Natural killer cell (primary cell): Measurements from ENCODE around the gene PFDN2. TPM values are rescaled to one million over a fixed set of nuclear protein-coding genes. Genes with fewer than 3 reads are reported as not detected.
A peak's percentile ranks its signal among the peaks of the same experiment; 100 is the strongest.

Source experiments
- ATAC-seq, 3 donors: fragments of 150-1000 bp in 2 of 3; fragments of 200-7000 bp in 1 of 3; cut with Tn5 transposase; 1 replicate in 1 of 3; 2 replicates in 2 of 3; pipeline ENCODE4 v1.10.0; 2021; ENCODE audit warnings: mild to moderate bottlenecking in 2 of 3, moderate library complexity in 2 of 3
- DNase-seq, 2 donors: peaks; one replicate each; pipeline versions ENCODE4 v3.0.0 to v3.0.0-alpha.2; 2013 to 2021; ENCODE audit warnings: mixed read lengths in 1 of 2
- H3K27ac ChIP-seq: one replicate; pipeline ENCODE4 v1.5.1; 2013; ENCODE audit warnings: mild to moderate bottlenecking, low read length
- H3K27me3 ChIP-seq: one replicate; pipeline ENCODE4 v1.6.1; 2013; ENCODE audit warnings: low read length; ENCODE audit not compliant: control insufficient read depth, insufficient read depth
- H3K36me3 ChIP-seq: one replicate; pipeline ENCODE4 v1.6.1; 2013; ENCODE audit warnings: low read length; ENCODE audit not compliant: control insufficient read depth, insufficient read depth
- H3K4me1 ChIP-seq: one replicate; pipeline ENCODE4 v1.6.1; 2013; ENCODE audit warnings: low read length; ENCODE audit not compliant: control insufficient read depth, insufficient read depth
- H3K4me3 ChIP-seq: one replicate; pipeline ENCODE4 v1.5.1; 2013; ENCODE audit warnings: low read length
- H3K9me3 ChIP-seq: one replicate; pipeline ENCODE4 v1.6.1; 2013; ENCODE audit warnings: low read length; ENCODE audit not compliant: control insufficient read depth, insufficient read depth
- H3K27ac Mint-ChIP-seq, 2 donors: one replicate each; pipeline ENCODE4 v1.8.0; 2022; ENCODE audit warnings: mild to moderate bottlenecking in 2 of 2, mixed read lengths in 2 of 2, moderate library complexity in 1 of 2
- H3K27me3 Mint-ChIP-seq, 2 donors: one replicate each; pipeline ENCODE4 v1.8.0; 2022; ENCODE audit warnings: low read depth in 2 of 2, mixed read lengths in 2 of 2
- H3K36me3 Mint-ChIP-seq: one replicate; pipeline ENCODE4 v1.8.0; 2022; ENCODE audit warnings: mixed read lengths
- H3K4me1 Mint-ChIP-seq, 2 donors: one replicate each; pipeline ENCODE4 v1.8.0; 2022; ENCODE audit warnings: mixed read lengths in 2 of 2
- H3K4me3 Mint-ChIP-seq: one replicate; pipeline ENCODE4 v1.8.0; 2022; ENCODE audit warnings: mild to moderate bottlenecking, moderate library complexity, mixed read lengths
- H3K9me3 Mint-ChIP-seq, 2 donors: one replicate each; pipeline ENCODE4 v1.8.0; 2022; ENCODE audit warnings: mixed read lengths in 2 of 2
- WGBS: methylation state at CpG from one replicate; pipeline ENCODE4 v1.1.7; 2013; ENCODE audit warnings: missing lambda C conversion rate; ENCODE audit not compliant: insufficient coverage; 5-methylcytosine and 5-hydroxymethylcytosine counted together
- intact Hi-C: fragments of 100-400 bp; cut with micrococcal nuclease; formaldehyde crosslinking; loops from one replicate; pipeline ENCODE4 v1.14.2; 2022
- total RNA-seq, 4 donors: library from RNA; stranded (reverse); fragments of 120-200 nt in 1 of 4; gene quantifications; one replicate each; pipeline versions ENCODE4 v1.2.3 to v1.2.4, GENCODE V29; 2013 to 2022
- TF ChIP-seq, protein P1 (sequence below): fragments of 200-600 bp; IDR thresholded peaks from one replicate; pipeline ENCODE4 v1.8.0; 2022; ENCODE audit warnings: antibody characterized with exemption

PFDN2 gene
- total RNA-seq, 3 donors from 2014 or later (not counting 1 experiment from before 2014, with no cell fraction given): 31.6 to 40.0 (median 35.0) TPM

DNA sequence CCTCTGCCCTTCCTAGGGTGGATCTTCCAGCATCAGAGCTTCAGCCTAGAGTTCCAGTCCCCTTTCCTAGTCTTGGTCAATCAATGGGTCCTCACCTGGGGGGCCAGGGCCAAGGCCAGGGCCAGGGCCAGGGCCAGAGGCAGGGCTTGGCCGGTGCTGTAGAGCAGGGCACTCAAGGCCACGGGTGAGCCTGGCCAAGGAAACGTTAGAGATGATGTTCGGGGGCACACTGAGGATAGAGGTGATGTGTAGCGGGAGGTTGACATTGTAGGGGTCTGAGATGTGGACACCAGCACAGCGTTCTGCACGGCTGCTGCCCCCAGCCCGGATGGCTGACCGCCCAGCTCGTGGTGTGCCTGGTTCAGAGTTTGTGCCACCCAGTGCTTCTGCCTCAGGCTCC lies 66.6 kb downstream of the PFDN2 start:
- no peaks in the 10 kb centered on the region for H3K9me3 ChIP-seq
- peaks cover 33% of the 10 kb centered on the region for H3K4me1 ChIP-seq
- 95% methylated on average over 10 of the region's 10 CpGs for WGBS
- H3K4me3 Mint-ChIP-seq: no peak overlapping the region
- peaks cover 15% of the 10 kb centered on the region for H3K36me3 Mint-ChIP-seq
- H3K27me3 ChIP-seq: no peaks in the 10 kb centered on the region
- TF ChIP-seq, protein P1, sequence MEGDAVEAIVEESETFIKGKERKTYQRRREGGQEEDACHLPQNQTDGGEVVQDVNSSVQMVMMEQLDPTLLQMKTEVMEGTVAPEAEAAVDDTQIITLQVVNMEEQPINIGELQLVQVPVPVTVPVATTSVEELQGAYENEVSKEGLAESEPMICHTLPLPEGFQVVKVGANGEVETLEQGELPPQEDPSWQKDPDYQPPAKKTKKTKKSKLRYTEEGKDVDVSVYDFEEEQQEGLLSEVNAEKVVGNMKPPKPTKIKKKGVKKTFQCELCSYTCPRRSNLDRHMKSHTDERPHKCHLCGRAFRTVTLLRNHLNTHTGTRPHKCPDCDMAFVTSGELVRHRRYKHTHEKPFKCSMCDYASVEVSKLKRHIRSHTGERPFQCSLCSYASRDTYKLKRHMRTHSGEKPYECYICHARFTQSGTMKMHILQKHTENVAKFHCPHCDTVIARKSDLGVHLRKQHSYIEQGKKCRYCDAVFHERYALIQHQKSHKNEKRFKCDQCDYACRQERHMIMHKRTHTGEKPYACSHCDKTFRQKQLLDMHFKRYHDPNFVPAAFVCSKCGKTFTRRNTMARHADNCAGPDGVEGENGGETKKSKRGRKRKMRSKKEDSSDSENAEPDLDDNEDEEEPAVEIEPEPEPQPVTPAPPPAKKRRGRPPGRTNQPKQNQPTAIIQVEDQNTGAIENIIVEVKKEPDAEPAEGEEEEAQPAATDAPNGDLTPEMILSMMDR: no peak
- H3K4me1 Mint-ChIP-seq: peaks cover 33 to 60% of the 10 kb centered on the region in 2 donors
- ATAC-seq (no peak), DNase-seq (no peak)
- no peak overlapping the region for H3K27ac ChIP-seq
- peaks cover 87% of the 10 kb centered on the region for H3K36me3 ChIP-seq
- intact Hi-C loops: no loop called here
- H3K27ac Mint-ChIP-seq: peak overlapping the region; percentile 69 to 71
- H3K4me3 ChIP-seq: no peak overlapping the region
- H3K9me3 Mint-ChIP-seq: no peaks in the 10 kb centered on the region
- H3K27me3 Mint-ChIP-seq: no peaks in the 10 kb centered on the region

Other genes with a start within 250 kb of the PFDN2 start
- not detected for gene ITLN1, start 232.9 kb downstream of the PFDN2 start, total RNA-seq
- gene ITLN2, start 163.2 kb downstream of the PFDN2 start, total RNA-seq: not detected
- gene F11R, start 96.9 kb downstream of the PFDN2 start, total RNA-seq: 10 to 100 TPM; 27.8 to 34.6 (median 30.2) TPM
- gene TSTD1, start 79.1 kb downstream of the PFDN2 start, total RNA-seq: 10 to 100 TPM; 31.8 to 36.3 (median 34.3) TPM
- 100 to 1,000 TPM; 113 to 121 (median 114) TPM for gene USF1, start 72.1 kb downstream of the PFDN2 start, total RNA-seq
- 100 to 1,000 TPM; 246 to 310 (median 272) TPM for gene ARHGAP30, start 48.1 kb downstream of the PFDN2 start, total RNA-seq
- gene NECTIN4, start 28.5 kb downstream of the PFDN2 start, total RNA-seq: under 1 TPM in 2 of 3 donors, not detected in 1; 0.07 to 0.09 TPM
- gene KLHDC9, start 19.7 kb downstream of the PFDN2 start, total RNA-seq: under 1 TPM in 2 of 3 donors, not detected in 1; 0.49 to 0.50 TPM
- gene NIT1, start 68 bp upstream of the PFDN2 start, total RNA-seq: 10 to 100 TPM; 26.5 to 31.7 (median 31.6) TPM
- gene DEDD, start 14.6 kb upstream of the PFDN2 start, total RNA-seq: 10 to 100 TPM; 40.6 to 44.0 (median 43.0) TPM
- gene UFC1, start 35.9 kb upstream of the PFDN2 start, total RNA-seq: 100 to 1,000 TPM; 109 to 155 (median 117) TPM
- gene USP21, start 41.5 kb upstream of the PFDN2 start, total RNA-seq: 10 to 100 TPM; 31.6 to 40.3 (median 35.3) TPM
- gene PPOX, start 48.4 kb upstream of the PFDN2 start, total RNA-seq: 10 to 100 TPM; 45.5 to 66.3 (median 57.4) TPM
- gene B4GALT3, start 59.5 kb upstream of the PFDN2 start, total RNA-seq: 10 to 100 TPM; 58.4 to 62.2 (median 59.4) TPM
- under 1 TPM; 0.14 to 0.20 (median 0.14) TPM for gene ADAMTS4, start 81.0 kb upstream of the PFDN2 start, total RNA-seq
- 10 to 100 TPM; 74.7 to 88.8 (median 84.7) TPM for gene NDUFS2, start 84.3 kb upstream of the PFDN2 start, total RNA-seq
- gene FCER1G, start 97.3 kb upstream of the PFDN2 start, total RNA-seq: 100 to 1,000 TPM; 226 to 281 (median 259) TPM
- not detected for gene APOA2, start 105.6 kb upstream of the PFDN2 start, total RNA-seq
- gene TOMM40L, start 108.0 kb upstream of the PFDN2 start, total RNA-seq: 10 to 100 TPM; 16.6 to 23.6 (median 22.8) TPM
- not detected for gene NR1I3, start 120.2 kb upstream of the PFDN2 start, total RNA-seq
- gene PCP4L1, start 140.7 kb upstream of the PFDN2 start, total RNA-seq: not detected
- 1 to 10 TPM; 4.6 to 9.0 (median 8.7) TPM for gene MPZ, start 191.9 kb upstream of the PFDN2 start, total RNA-seq
- gene SDHC, start 196.3 kb upstream of the PFDN2 start, total RNA-seq: 10 to 100 TPM; 74.5 to 97.3 (median 86.0) TPM
- gene CFAP126, start 249.8 kb upstream of the PFDN2 start, total RNA-seq: not detected